ENCODE data around the gene SGO2.
A peak's percentile ranks its signal among the peaks of the same experiment; 100 is the strongest.

Gene SGO2

DNA sequence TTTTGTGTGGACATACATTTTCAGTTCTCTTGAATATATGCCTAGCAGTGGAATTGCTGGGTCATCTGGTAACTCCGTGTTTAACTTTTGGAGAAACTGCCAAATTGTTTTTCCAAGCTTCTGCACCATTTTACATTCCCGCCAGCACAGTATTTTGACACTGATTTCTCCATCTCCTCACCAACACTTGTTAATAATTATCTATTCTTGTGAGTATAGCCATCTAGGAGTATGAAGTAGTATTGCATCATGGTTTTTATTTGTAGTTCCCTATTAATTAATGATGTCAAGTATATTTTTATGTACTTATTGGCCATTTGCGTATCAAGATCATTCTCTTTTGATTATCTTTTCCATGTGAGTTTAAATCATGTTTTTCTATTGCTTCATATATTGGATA, 41.9 kb downstream of the SGO2 start:
- no peak overlapping the region for H3K27ac ChIP-seq
- TF ChIP-seq, protein P1, sequence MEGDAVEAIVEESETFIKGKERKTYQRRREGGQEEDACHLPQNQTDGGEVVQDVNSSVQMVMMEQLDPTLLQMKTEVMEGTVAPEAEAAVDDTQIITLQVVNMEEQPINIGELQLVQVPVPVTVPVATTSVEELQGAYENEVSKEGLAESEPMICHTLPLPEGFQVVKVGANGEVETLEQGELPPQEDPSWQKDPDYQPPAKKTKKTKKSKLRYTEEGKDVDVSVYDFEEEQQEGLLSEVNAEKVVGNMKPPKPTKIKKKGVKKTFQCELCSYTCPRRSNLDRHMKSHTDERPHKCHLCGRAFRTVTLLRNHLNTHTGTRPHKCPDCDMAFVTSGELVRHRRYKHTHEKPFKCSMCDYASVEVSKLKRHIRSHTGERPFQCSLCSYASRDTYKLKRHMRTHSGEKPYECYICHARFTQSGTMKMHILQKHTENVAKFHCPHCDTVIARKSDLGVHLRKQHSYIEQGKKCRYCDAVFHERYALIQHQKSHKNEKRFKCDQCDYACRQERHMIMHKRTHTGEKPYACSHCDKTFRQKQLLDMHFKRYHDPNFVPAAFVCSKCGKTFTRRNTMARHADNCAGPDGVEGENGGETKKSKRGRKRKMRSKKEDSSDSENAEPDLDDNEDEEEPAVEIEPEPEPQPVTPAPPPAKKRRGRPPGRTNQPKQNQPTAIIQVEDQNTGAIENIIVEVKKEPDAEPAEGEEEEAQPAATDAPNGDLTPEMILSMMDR (conservative IDR thresholded peaks at IDR 0.05): no peak

DNA sequence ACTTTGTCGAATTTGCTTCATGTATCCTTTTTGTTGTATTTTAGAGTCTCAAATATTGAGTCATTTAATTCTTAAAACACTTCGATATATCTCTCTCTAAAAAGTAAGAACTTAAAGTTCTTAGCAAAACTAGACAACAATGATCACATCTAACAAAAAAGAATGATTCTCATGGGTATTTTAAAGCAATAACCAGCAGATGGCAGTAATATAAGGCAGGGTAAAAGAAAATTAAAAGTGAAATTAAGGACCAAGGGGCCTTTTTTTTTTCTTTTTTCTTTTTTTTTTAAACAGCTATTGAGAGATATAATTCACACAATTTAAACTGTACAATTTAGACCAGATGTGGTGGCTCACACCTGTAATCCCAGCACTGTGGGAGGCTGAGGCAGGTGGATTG, 50.0 kb downstream of the SGO2 start:
- TF ChIP-seq, protein P1 (conservative IDR thresholded peaks at IDR 0.05): peak; percentile 78
- H3K27ac ChIP-seq: no peak overlapping the region

DNA sequence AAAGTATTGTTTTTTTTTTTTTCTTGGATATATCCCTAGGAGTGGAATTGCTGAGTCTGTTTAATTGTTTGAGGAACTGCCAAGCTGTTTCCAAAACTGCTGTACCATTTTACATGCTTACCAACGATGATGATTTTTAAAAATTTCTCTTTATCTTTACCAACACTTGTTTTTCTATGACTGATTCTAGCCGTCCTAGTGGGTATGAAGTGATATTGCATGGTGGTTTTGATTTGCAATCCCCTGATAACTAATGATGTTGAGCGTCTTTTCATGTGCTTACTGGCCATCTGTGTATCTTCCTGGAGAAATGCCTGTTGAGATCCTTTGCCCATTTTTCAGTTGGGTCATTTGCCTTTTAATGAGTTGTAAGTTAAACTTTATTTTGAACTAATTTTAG, 51.0 kb downstream of the SGO2 start:
- TF ChIP-seq, protein P1 (conservative IDR thresholded peaks at IDR 0.05): no peak; the same call in 1 of the 2 replicates

DNA sequence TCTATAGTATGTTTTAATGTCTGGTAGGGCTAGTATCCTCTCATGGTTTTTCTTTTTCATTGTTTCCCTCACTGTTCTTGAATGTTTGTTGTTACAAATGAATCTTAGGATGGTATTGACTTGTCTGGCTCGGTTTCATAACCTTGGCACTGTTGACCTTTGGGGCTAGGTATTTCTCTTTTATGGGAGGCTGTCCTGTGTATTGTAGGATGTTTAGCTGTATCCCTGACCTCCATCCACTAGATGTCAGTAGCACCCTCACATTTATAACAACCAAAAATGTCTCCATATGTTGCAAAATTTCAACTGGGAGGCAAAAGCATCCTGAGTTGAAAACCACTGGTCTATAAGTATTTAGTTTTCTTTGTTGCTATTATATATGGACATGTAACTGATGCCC, 52.8 kb downstream of the SGO2 start:
- TF ChIP-seq, protein P1 (conservative IDR thresholded peaks at IDR 0.05): peak; percentile 73
- peak overlapping the region; percentile 56 for H3K27ac ChIP-seq

More for the DNA sequence above, 51.0 kb downstream of the SGO2 start:
- no peak overlapping the region for H3K27ac ChIP-seq

DNA sequence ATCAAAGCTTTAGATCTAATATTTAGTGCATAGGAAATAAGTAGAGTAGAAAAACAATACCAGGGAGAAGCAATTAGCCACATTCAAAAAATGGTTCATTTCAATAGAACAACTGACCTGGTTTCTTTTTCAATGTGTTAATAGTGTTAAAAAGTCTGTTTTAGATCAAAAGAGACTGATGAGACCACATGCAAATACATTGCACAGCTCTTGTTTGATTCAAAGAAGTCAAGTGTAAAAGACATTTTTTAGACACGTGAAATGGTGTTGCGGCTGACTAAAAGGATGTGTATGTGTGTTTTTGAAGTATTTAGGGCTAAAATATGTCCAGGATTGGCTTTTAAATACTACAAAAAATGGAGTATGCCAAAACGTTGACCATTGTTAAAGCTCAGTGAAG, 58.6 kb downstream of the SGO2 start:
- no peak overlapping the region for H3K27ac ChIP-seq

DNA sequence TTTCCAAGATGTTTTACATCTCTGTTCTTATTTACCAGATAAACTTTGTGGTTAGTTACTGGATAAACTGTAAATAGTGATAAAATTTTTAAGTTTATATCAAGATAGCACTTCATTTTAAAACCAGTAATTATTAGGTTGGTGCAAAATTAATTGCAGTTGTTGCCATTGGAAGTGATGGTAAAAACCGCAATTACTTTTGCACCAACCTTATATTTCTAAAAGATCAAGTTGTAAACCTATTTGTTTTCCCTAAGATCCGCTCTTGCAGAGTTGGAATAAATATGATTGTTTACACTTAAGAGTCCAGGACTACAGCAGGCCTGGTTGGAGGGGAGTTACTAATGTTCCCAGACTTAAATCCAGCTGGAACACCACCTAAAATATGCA, 59.3 kb downstream of the SGO2 start:
- H3K27ac ChIP-seq: no peak overlapping the region

More for the DNA sequence above, 58.6 kb downstream of the SGO2 start:
- TF ChIP-seq, protein P1 (conservative IDR thresholded peaks at IDR 0.05): no peak

DNA sequence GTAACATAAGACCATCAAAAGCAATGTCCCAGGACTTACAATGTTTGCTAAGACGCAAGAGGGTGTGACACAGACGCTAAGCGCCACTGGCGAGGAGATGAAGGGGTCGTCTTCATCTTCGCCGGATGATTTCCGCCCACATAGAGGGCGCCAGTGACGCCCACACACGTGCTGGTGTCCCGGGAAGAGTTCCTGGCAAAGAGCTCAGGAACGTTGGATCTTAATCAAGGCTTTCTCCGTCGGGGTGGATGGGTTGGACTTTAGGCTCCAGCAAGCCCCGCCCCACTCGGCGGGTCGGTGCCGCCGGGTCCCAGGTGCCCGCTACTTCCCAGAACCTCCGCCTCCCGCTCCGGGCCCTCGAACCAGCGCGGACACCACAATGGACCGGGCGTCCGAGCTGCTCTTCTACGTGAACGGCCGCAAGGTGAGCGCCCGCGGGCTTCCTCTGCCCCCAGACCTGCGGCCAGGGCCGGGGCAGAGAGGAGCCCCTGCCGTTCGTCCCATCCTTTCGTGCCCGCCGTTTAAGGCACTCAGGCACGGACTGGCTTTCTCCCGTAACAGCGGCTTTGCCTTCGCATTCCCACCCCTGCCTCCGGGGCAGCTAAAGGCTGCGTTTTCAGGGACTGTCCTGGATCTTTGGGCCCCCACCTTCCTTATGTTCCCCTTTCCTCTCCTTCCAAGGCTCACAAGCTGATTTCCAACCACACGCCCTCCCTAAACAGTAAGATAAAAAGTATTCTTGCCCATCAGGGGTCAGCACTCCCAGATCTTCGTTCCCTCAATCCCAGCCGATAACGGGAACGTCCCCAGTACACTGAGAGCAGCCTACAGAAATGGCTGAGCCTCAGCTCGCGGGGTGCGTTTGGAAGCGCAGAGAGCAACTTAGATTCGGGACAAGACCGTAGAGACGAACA, 60.0 kb downstream of the SGO2 start, which contains the start of gene AOX1:
Gene AOX1, plus strand, starts transcription at position 285 of the 914 bp plus-strand sequence. Its CDS starts 95 bp downstream, at position 380.
- TF ChIP-seq, protein P1 (conservative IDR thresholded peaks at IDR 0.05): no peak
- no peak within 1 kb of the TSS for H3K27ac ChIP-seq

More for the DNA sequence above, 59.3 kb downstream of the SGO2 start:
- TF ChIP-seq, protein P1 (conservative IDR thresholded peaks at IDR 0.05): no peak
